HG02759 (cell line): ENCODE measurements around the gene OR1J2.
"Not testable (repeated sequence)": the region's sequence is repeated elsewhere in the genome, so short reads cannot be mapped to it uniquely, and the experiment has no call there.

ENCODE experiments used
- ATAC-seq: cut with Tn5 transposase; IDR thresholded peaks from one replicate; pipeline ENCODE4 v1.9.1; 2021; ENCODE audit warnings: mild to moderate bottlenecking, moderate library complexity; ENCODE audit not compliant: unreplicated experiment

The OR1J2 gene, protein sequence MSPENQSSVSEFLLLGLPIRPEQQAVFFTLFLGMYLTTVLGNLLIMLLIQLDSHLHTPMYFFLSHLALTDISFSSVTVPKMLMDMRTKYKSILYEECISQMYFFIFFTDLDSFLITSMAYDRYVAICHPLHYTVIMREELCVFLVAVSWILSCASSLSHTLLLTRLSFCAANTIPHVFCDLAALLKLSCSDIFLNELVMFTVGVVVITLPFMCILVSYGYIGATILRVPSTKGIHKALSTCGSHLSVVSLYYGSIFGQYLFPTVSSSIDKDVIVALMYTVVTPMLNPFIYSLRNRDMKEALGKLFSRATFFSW

DNA sequence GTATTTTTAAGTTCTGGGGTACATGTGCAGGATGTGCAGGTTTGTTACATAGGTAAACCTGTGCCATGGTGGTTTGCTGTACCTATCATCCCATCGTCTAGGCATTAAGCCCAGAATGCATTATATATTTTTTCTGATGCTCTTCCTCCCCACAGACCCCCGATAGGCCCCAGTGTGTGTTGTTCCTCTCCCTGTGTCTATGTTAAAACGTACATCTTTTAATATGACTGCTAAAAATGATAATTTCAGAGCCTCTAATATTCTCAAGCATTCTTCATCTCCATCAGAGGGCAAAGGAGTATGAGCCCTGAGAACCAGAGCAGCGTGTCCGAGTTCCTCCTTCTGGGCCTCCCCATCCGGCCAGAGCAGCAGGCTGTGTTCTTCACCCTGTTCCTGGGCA lies at the start of gene OR1J2:
Gene OR1J2 (plus strand): TSS at position 301 of the 400 bp plus-strand sequence. CDS start 0 bp downstream, at position 301.
- no peak for ATAC-seq

DNA sequence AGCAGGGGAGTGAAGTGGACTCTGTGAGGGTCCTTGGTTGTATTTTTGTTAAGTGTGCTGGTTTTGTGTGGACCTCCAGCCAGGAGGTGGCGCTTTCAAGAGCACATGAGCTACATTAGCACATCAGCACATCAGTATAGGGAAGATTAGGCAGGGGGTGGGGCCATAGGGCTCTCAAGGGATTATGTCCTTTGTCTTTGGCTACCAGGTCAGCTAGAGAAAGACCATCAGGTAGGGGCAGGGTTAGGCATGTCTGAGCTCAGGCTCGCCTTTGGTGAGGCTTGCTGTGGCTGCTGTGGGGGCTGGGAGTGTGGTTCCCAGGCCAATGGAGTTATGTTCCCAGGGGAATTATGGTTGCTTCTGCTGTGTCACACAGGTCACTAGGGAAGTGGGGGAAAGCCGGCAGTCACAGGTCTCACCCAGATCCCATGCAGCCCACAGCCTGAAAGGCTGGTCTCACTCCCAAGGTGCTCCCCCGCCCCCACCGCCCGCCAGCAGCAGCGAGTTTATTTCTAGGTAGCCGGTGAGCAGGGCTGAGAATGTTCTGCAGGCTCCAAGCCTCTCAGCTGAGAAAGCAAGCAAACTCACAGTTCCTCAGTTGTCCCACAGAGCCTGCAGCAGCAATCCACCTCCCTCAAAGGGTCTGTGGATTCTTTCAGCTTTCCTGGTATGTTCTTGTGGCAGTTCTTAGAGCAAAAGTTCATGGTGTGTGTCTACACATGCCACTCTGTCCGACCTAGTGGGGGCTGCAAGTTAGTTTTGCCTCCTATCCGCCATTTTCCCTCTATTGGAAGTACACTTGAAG lies 46.6 kb upstream of the OR1J2 start:
- peak; percentile 89 for ATAC-seq

DNA sequence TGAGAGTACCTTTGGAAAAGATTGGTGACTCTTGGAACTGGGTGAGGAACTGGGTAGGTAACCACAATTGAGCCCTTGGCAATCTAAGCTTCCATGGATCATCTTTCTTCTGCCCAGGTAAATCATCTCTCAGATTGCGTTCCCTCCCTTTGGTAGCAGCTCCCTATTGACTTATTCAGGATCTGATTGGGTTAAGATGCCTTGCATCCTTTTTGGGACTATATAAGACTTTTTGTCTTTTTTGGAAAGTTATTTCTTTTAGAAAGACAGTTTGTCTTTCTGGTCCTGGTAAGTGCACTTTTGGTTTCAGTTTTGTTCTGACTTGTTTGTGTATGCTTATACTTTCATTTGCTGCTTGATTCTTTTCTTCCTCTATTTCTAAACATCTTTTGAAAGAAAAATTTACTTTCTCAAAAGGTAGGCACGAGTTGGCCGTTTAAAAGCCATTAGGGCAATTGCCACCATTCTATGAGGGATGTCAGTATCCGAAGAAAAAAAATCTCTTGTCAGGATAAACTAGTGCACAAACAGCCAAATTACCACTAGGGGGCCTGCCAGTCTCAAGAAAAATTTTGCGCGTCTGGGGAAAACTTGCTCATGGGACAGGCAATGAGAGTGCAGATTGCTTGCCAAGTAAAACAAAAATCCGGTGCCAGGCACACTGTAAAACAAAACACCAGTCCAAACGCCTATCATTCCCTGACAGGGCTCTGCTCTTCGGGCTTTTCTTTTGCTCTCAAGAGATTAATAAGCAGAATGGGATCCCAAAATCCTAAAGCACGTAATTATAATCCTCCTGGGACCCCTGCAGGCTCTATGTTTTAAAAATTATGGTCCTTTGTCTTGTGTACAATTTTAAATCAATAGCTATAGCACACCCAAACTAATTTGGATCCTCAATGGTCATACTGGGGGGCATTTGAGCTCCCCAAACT lies 45.7 kb upstream of the OR1J2 start:
- peak; percentile 57 for ATAC-seq

DNA sequence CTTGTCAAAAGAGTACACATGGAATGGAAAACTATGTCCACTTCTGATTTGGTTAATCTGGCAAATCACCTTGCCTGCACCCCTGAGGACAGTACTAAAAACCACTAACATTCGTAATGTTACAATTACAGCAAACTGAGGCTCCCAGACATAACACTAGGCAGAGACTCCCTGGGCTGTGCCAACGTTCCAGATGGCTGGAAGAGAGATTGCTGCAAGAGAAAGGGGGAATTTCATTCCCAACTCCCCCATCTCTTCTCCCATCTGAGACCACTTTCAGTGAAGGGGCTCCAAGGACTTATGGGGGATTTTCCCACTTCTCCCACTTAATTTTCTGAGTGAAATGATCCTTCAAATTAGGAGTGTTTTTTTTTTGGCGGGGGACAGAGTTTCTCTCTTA lies 44.1 kb upstream of the OR1J2 start:
- ATAC-seq: no peak

DNA sequence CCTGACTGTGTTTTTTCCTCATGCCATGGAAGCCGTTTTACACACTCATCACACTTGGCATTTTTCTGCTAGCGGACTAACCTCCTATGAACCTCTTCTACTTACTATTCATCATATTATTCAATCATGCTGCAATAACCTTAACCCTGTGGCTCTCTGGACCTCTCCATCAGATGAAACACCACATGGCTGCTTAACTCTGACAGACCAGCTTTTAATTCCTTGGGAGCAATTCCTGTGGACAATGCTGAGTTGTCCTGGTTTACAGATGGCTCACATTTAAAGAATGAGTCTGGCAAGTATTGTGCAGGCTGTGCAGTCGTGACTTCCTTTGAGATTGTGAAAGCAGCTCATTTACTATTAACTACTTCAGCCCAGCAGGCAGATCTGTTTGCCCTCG lies 41.9 kb upstream of the OR1J2 start:
- ATAC-seq: no peak

DNA sequence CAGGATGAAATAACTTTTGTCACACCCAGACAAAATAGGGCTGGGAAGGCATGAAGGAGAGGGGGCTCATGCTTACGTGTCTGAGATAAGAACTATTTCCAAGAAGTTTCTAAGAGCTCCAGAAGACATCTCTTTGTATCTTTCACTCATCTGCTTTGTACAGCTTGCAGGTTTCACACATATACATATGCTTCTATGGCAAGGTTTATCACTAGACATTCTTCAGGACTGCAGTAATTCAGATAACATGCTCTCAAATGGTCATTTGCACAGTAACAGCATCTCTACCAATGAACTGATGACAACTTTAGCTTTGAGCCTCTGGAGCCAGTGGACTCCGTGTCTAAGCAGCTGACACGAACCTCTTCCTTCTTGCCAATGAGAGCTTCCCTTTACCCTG lies 36.0 kb upstream of the OR1J2 start:
- ATAC-seq: no peak

DNA sequence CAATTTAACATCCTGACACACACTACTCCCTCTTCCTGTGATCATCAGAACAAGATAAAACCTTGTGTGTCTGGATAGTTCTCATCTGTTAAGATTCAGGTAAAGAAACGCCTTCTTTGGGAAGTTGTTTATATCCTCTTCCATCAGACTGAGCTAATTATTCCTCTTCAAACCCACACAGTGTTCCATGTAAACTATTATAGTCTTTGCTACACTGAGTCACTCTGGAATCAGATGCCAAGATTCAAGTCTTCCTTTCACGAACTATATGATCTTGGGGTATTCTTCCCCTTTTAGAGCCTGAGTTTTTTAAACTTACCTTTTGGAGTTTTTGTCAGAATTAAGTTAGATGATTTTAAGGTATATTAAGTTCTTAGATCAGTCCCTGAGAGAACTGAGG lies 34.9 kb upstream of the OR1J2 start:
- no peak for ATAC-seq

DNA sequence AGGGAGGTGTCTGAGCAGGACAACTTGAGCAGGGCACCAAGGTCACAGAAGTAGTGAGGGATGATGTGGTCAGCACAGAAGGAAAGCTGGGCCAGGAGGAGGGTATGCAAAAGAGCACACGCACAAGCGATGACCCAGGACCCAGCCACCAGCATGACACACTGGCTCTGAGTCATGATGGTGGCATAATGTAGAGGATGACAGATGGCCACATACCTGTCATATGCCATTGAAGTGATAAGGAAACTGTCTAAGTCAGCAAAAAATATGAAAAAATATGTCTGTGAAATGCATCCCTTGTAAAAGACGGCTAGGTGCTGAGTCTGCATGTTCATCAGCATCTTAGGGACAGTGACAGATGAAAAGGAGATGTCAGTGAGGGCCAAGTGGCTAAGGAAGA lies 33.3 kb upstream of the OR1J2 start:
- ATAC-seq: no peak

DNA sequence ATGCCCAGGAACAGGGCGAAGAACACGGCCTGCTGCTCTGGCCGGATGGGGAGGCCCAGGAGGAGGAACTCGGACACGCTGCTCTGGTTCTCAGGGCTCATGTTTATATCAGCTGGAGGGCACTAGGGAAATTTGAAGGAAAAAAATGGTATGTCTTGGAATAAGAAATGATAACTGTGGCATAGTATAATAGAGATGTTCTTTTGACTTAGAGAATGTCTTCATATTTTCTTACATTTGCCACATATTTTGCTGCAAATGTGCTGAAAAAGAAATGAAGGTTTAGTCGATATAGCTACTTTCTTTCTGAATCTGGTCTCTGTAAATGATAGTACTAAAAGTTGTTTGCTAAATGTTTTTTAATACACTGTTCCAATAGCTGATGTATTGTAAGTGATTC lies 32.8 kb upstream of the OR1J2 start, which contains the start of gene OR1J1:
Gene OR1J1 (minus strand): TSS at position 101 of the 400 bp plus-strand sequence. CDS start 0 bp downstream, at position 101.
- ATAC-seq: no peak

DNA sequence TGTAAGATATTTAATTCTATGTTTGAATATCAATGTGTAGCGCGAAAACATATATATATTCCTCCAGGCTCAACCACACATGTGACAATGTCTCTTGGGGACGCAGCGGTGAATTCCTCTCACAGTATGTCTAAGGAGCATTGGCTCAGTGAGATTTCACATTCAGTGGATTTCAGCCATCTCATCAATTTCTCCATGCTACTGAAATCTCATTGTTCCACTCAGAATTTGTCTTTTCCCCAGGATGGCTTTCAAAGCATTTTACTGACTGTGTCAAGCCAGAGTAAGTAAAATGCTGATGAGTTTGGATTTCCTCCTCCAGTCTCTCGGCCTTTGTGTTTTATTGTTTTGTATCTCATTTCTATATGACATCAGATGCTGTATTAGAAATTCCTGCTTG lies 31.5 kb upstream of the OR1J2 start:
- ATAC-seq: no peak

DNA sequence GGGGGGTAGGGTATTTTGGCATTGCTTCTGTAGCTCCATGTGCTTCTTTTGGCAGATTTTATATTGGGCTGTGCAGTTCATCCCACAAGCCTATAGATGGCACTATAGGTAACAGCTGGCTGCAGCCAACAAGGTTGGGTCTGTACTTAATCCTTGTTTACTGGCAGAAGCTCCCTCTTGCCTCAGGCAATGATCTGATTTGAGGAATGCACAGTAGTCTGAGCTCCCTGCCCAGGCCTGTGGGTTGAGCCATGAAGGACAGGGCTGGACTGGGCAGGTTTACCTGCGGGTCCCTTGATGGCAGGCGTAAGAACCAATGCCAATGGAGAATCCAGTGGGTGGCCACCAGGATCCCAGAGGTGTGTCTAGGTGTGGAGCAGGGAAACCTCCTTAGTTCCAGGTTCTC lies 11.7 kb upstream of the OR1J2 start:
- no peak for ATAC-seq

DNA sequence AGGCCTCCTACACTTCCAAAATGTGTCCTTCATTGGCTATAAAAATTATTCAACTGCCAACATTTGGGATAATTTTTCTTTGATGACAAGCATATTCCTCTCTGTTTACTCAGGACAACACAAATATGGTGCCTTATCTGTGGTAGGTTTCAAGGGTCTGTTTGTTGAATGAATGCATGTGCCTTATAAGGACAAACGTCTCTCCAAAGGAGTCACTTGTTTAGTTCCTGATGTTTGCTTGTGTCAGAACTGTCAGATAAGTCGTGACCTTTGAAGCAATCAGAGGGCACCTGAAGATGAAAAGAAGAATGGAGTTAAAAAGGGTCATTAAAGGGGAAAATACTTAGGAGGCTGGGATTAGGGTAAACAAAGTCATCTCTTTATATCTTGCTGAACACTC lies 3.6 kb upstream of the OR1J2 start:
- ATAC-seq: no peak

DNA sequence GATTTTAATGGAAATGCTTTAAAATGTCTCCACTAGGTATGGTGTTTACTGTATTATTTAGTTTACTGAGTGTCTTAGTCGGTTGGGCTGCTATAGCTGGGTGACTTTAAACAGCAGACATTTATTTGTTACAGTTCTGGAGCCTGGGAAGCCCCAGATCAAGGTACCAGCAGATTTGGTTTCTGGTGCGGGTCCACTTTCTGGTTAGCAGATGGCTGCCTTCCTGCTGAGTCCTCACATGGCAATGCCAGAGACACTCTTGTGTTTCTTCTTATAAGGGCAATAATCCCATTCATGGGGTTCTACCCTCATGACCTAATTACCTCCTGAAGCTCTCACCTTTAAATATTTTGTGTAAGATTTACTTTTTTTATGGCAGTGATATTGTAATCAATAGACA lies 7.6 kb downstream of the OR1J2 start:
- ATAC-seq: no peak

DNA sequence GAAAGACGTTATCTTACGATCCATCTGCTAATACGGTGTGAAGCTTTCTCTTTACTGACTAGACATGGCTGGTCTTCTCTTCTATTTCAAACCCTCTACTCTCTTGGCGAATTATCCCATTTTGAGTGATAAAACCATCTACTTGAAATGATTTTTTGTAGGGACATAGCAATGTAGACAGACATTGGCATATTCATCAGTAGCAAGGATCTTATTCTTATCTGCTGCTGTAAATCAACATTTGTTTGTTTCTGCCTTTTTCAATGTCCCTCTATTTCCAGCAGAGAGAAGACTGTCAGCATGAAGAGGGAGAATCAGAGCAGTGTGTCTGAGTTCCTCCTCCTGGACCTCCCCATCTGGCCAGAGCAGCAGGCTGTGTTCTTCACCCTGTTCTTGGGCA lies 8.2 kb downstream of the OR1J2 start, which contains the start of gene OR1J4:
Gene OR1J4 (plus strand): TSS at position 301 of the 400 bp plus-strand sequence. CDS start 0 bp downstream, at position 301.
- no peak for ATAC-seq

DNA sequence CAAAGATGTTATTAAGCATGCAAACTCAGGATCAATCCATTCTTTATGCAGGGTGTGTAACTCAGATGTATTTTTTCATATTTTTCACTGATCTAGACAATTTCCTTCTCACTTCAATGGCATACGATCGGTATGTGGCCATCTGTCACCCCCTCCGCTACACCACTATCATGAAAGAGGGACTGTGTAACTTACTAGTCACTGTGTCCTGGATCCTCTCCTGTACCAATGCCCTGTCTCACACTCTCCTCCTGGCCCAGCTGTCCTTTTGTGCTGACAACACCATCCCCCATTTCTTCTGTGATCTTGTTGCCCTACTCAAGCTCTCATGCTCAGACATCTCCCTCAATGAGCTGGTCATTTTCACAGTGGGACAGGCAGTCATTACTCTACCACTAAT lies 8.8 kb downstream of the OR1J2 start:
- no peak for ATAC-seq

DNA sequence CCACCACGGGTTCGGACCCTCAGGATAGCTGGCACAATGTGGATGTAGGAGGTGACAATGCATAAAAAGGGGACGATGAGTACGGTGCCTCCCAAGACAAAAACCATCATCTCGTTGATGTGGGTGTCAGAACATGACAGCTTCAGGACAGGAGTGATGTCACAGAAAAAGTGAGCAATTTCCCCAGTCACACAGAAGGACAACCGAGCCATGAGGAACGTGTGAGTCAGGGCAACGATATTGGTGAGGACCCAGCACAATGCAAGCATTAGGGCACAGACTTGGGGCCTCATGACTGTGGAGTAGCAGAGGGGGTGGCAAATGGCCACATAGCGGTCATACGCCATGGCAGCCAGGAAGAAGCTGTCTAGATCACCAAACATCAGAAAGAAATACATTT lies 16.0 kb downstream of the OR1J2 start:
- ATAC-seq: no peak

DNA sequence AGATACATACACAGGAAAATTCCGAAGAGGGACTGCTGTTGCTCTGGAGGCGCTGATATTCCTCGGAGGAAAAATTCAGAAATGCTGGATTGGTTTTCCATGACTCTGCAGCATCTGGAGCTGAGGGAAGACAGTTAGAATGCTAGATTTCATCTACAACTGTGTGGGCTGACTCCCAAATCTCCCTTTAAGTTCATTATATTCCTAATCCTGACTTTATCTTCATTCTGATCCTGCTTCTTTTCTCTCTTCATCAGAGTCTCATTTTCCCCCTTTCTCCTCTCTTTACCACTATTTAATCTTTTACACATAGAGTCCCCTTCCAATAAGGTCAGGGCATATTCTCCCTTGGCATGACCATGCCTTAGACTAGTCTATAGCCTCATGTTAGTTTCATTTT lies 16.6 kb downstream of the OR1J2 start, which contains the start of gene OR1N1:
Gene OR1N1 (minus strand): TSS at position 101 of the 400 bp plus-strand sequence. CDS start 0 bp downstream, at position 101.
- no peak for ATAC-seq

DNA sequence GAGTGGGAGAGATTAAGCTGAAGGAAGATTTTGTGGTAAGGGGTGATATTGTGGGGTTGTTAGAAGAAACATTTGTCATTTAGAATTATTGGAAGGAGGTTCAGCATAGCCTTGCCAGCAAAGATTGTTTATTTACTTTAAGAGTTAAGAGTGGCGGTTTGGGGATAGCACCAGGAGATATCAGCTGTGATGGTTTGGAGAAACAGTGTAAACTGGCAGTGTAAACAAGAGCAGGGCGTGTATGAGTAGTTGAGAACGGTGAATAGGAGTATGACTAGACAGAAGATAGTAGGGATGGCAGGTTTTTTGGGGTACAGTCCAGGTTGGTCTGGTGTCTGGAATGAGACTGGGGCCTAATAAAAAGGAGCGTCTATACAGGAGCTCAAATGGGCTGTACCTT lies 20.6 kb downstream of the OR1J2 start:
- not testable (repeated sequence) for ATAC-seq

DNA sequence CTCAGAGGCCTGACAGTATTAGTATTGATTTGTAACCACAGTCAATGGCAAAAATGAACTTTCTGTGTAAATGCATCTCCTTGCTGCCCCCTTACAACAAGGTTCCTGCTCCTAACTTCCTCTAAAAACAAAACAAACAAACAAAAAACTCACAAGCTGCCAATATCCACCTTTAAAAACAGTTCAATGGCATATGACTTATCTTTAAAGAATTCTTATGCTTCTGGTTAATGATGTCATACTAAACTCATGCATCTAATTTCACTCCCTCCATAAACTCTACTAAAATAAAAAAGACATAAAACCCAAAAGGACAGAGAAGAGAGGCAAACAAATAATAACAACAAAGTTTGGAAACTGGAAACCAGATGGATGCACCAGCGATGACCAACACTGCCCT lies 25.5 kb downstream of the OR1J2 start:
- no peak for ATAC-seq

DNA sequence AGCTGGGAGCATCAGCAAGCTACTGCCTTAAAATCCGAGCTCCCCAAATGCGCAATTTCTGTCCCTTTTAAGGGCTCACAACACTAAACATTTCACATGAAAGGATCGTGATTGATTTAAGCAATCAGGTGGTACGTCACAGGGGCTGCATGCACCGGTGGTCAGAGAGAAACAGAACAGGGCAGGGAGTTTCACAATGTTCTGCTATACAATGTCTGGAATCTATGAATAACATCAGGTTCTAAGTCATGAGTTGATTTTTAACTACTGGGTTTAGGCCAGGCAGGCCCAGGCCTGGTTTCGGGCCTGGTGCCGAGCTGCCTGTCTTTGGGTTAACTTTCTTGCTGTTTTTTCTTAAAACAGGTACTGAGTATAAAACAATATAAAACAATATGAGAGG lies 26.5 kb downstream of the OR1J2 start:
- not testable (repeated sequence) for ATAC-seq

DNA sequence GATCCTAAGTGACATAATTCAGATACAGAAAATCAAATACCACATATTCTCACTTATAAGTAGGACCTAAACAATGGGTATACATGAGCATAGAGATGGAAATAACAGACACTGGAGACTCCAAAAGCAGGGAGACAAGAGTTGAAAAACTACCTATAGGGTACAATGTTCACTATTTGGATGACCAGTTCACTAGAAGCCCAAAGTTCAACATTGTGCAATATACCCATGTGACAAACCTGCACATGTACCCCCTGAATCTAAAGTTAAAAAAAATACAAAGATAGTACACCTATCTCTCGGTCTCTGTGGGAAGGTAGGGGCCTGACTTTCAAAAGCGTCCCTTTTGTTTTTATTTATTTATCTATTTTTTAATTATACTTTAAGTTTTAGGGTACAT lies 28.2 kb downstream of the OR1J2 start:
- ATAC-seq: no peak
